Measurements from ENCODE around the gene TP53TG3B. TPM values are rescaled to one million over a fixed set of nuclear protein-coding genes. Genes with fewer than 3 reads are reported as not detected.
"Not testable (repeated sequence)": the region's sequence is repeated elsewhere in the genome, so short reads cannot be mapped to it uniquely, and the experiment has no call there.

TP53TG3B gene
- total RNA-seq, result 0.36 TPM in 1 of 2 replicates, not detected in the other

- not testable (repeated sequence) for H3K79me2 ChIP-seq (ENCODE audit: insufficient read depth, low read length); H3K36me3 ChIP-seq (ENCODE audit: insufficient read depth, low read length); H3K27ac ChIP-seq (ENCODE audit: low read depth, low read length); H3K27me3 ChIP-seq (ENCODE audit: insufficient read depth, low read length); H3K4me1 ChIP-seq (ENCODE audit: insufficient read depth, low read length); H3K4me3 ChIP-seq (ENCODE audit: insufficient read depth, low read length); H2AFZ ChIP-seq (ENCODE audit: low read length); H3K4me2 ChIP-seq (ENCODE audit: insufficient read depth, low read length); DNase-seq (ENCODE audit: insufficient read length, low spot score, missing footprints); H4K20me1 ChIP-seq (ENCODE audit: insufficient read depth, low read length); H3K9me3 ChIP-seq (ENCODE audit: low read depth, low read length)
These were observed at the start of gene TP53TG3B for GRCh38 chr16:33360541-33360940. Gene TP53TG3B, plus strand, starts transcription at chr16:33360841. Its CDS starts 68 bp downstream, at chr16:33360909.

- not testable (repeated sequence) for H3K79me2 ChIP-seq (ENCODE audit: insufficient read depth, low read length); H4K20me1 ChIP-seq (ENCODE audit: insufficient read depth, low read length); H3K27ac ChIP-seq (ENCODE audit: low read depth, low read length); H3K4me2 ChIP-seq (ENCODE audit: insufficient read depth, low read length); H3K9me3 ChIP-seq (ENCODE audit: low read depth, low read length); H3K4me1 ChIP-seq (ENCODE audit: insufficient read depth, low read length); DNase-seq (ENCODE audit: insufficient read length, low spot score, missing footprints); H3K4me3 ChIP-seq (ENCODE audit: insufficient read depth, low read length); H2AFZ ChIP-seq (ENCODE audit: low read length); H3K36me3 ChIP-seq (ENCODE audit: insufficient read depth, low read length); H3K27me3 ChIP-seq (ENCODE audit: insufficient read depth, low read length)
These were observed 24.2 kb upstream of the TP53TG3B start for GRCh38 chr16:33336226-33337012.

GRCh38 chr16:33337627-33338542 lies 22.8 kb upstream of the TP53TG3B start:
- not testable (repeated sequence) for H3K4me3 ChIP-seq (ENCODE audit: insufficient read depth, low read length); H3K9me3 ChIP-seq (ENCODE audit: low read depth, low read length); H3K27ac ChIP-seq (ENCODE audit: low read depth, low read length); H3K4me2 ChIP-seq (ENCODE audit: insufficient read depth, low read length); H3K36me3 ChIP-seq (ENCODE audit: insufficient read depth, low read length); H4K20me1 ChIP-seq (ENCODE audit: insufficient read depth, low read length); H3K79me2 ChIP-seq (ENCODE audit: insufficient read depth, low read length); H3K4me1 ChIP-seq (ENCODE audit: insufficient read depth, low read length); H3K27me3 ChIP-seq (ENCODE audit: insufficient read depth, low read length); H2AFZ ChIP-seq (ENCODE audit: low read length); DNase-seq (ENCODE audit: insufficient read length, low spot score, missing footprints)

GRCh38 chr16:33338543-33338951 lies 22.1 kb upstream of the TP53TG3B start:
- H3K79me2 ChIP-seq (ENCODE audit: insufficient read depth, low read length); H3K4me2 ChIP-seq (ENCODE audit: insufficient read depth, low read length); H2AFZ ChIP-seq (ENCODE audit: low read length); H3K36me3 ChIP-seq (ENCODE audit: insufficient read depth, low read length); H4K20me1 ChIP-seq (ENCODE audit: insufficient read depth, low read length); H3K4me1 ChIP-seq (ENCODE audit: insufficient read depth, low read length); H3K4me3 ChIP-seq (ENCODE audit: insufficient read depth, low read length); H3K27ac ChIP-seq (ENCODE audit: low read depth, low read length); H3K9me3 ChIP-seq (ENCODE audit: low read depth, low read length); H3K27me3 ChIP-seq (ENCODE audit: insufficient read depth, low read length); DNase-seq (ENCODE audit: insufficient read length, low spot score, missing footprints): not testable (repeated sequence)

GRCh38 chr16:33339093-33340061 lies 21.3 kb upstream of the TP53TG3B start:
- not testable (repeated sequence) for H3K4me1 ChIP-seq (ENCODE audit: insufficient read depth, low read length); H4K20me1 ChIP-seq (ENCODE audit: insufficient read depth, low read length); H3K27ac ChIP-seq (ENCODE audit: low read depth, low read length); H3K4me2 ChIP-seq (ENCODE audit: insufficient read depth, low read length); H3K79me2 ChIP-seq (ENCODE audit: insufficient read depth, low read length); H3K9me3 ChIP-seq (ENCODE audit: low read depth, low read length); DNase-seq (ENCODE audit: insufficient read length, low spot score, missing footprints); H3K4me3 ChIP-seq (ENCODE audit: insufficient read depth, low read length); H3K36me3 ChIP-seq (ENCODE audit: insufficient read depth, low read length); H3K27me3 ChIP-seq (ENCODE audit: insufficient read depth, low read length); H2AFZ ChIP-seq (ENCODE audit: low read length)

Small RNAs within 50 kb of the gene (small RNA-seq; reads per million reads assigned to genes)
- gene AC141257.3 (not detected), gene AC141257.4 (not detected)

Other genes starting within 250 kb of the TP53TG3B start
- gene TP53TG3C, start 166.6 kb upstream of the TP53TG3B start, total RNA-seq, result not detected in 2 replicates
- under 0.01 TPM in 1 of 2 replicates, not detected in the other for gene TP53TG3E, start 56.5 kb upstream of the TP53TG3B start, total RNA-seq
- gene TP53TG3F, start 98.8 kb downstream of the TP53TG3B start, total RNA-seq, result not detected in 2 replicates

Measured in osteoblast (primary cell).